ENCODE measurements around the gene PAK5. TPM values are rescaled to one million over a fixed set of nuclear protein-coding genes. Genes with fewer than 3 reads are reported as not detected.
A peak's percentile ranks its signal among the peaks of the same experiment; 100 is the strongest.

PAK5 gene
- total RNA-seq, 1 experiment from 2014 or later: not detected

DNA sequence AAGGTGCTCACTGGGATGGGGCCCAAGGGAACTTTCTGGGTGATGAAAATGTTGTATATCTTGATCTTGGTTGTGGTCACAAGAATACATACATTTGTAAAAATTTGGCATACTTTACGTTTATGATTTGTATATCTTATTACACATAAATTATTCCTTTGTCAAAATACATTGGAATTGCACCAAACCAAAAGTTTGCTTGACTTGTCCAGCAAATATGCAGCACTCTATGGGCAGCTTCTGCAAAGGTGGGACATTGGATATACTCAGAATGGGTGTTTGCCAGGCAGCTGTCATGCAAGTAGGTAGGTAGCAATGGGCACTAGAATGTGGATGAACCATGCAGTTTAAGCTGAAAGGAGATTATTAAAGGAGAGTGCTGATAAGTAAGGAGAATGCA is 246.5 kb downstream of the PAK5 start:
- DNase-seq: no peak
- H2AFZ ChIP-seq: no peak overlapping the region
- no TSS peak for BruUV-seq (replicated peaks)
- H3K27ac ChIP-seq: no peak overlapping the region
- H3K9me3 ChIP-seq (ENCODE audit: insufficient read depth, low read depth): no peaks in the 10 kb centered on the region
- no peaks in the 10 kb centered on the region for H3K9me2 ChIP-seq (ENCODE audit: insufficient read depth)
- POLR2A ChIA-PET (ENCODE audit: unreplicated experiment): no interaction called here
- intact Hi-C loops (cut with micrococcal nuclease; ENCODE audit: unreplicated experiment): no loop called here
- H3K4me3 ChIP-seq: no peak overlapping the region
- no peaks in the 10 kb centered on the region for H4K20me1 ChIP-seq (ENCODE audit: insufficient read depth)
- H3K36me3 ChIP-seq (ENCODE audit: low read depth): no peaks in the 10 kb centered on the region
- H3K4me2 ChIP-seq: no peak overlapping the region
- H3K4me1 ChIP-seq (replicated peaks; ENCODE audit: insufficient read depth): peaks cover 24% of the 10 kb centered on the region
- CTCF ChIA-PET: no interaction called here
- no peaks in the 10 kb centered on the region for H3K79me2 ChIP-seq (ENCODE audit: low read depth)
- H3K27me3 ChIP-seq (ENCODE audit: insufficient read depth, low read depth): no peaks in the 10 kb centered on the region
- no peaks in the 10 kb centered on the region; the same call in none of the 2 replicates for H3F3A ChIP-seq (ENCODE audit: insufficient read depth, low read depth)
- no peak for TF ChIP-seq EZH2 (IDR thresholded peaks at IDR 0.05; ENCODE audit: low read depth)
- TF ChIP-seq, protein P1, sequence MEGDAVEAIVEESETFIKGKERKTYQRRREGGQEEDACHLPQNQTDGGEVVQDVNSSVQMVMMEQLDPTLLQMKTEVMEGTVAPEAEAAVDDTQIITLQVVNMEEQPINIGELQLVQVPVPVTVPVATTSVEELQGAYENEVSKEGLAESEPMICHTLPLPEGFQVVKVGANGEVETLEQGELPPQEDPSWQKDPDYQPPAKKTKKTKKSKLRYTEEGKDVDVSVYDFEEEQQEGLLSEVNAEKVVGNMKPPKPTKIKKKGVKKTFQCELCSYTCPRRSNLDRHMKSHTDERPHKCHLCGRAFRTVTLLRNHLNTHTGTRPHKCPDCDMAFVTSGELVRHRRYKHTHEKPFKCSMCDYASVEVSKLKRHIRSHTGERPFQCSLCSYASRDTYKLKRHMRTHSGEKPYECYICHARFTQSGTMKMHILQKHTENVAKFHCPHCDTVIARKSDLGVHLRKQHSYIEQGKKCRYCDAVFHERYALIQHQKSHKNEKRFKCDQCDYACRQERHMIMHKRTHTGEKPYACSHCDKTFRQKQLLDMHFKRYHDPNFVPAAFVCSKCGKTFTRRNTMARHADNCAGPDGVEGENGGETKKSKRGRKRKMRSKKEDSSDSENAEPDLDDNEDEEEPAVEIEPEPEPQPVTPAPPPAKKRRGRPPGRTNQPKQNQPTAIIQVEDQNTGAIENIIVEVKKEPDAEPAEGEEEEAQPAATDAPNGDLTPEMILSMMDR (conservative IDR thresholded peaks at IDR 0.05): no peak

- Histone ChIP-seq H3K79me2 (ENCODE audit: low read depth) (no peaks in the 10 kb centered on the region), H3K4me3 (no peak overlapping the region), H3K9me2 (ENCODE audit: insufficient read depth) (no peaks in the 10 kb centered on the region), H3K36me3 (ENCODE audit: low read depth) (no peaks in the 10 kb centered on the region), H3K27me3 (ENCODE audit: insufficient read depth, low read depth) (no peaks in the 10 kb centered on the region), H2AFZ (no peak overlapping the region), H4K20me1 (ENCODE audit: insufficient read depth) (no peaks in the 10 kb centered on the region), H3F3A (ENCODE audit: insufficient read depth, low read depth) (no peaks in the 10 kb centered on the region; the same call in none of the 2 replicates), H3K9me3 (ENCODE audit: insufficient read depth, low read depth) (no peaks in the 10 kb centered on the region), H3K4me2 (no peak overlapping the region), H3K27ac (no peak overlapping the region), H3K4me1 (replicated peaks; ENCODE audit: insufficient read depth) (peaks cover 24% of the 10 kb centered on the region)
- no TSS peak for BruUV-seq (replicated peaks)
- ChIA-PET CTCF (no interaction called here), POLR2A (ENCODE audit: unreplicated experiment) (no interaction called here)
- TF ChIP-seq, protein P1 (conservative IDR thresholded peaks at IDR 0.05): no peak
- no peak for TF ChIP-seq EZH2 (IDR thresholded peaks at IDR 0.05; ENCODE audit: low read depth)
- intact Hi-C loops (cut with micrococcal nuclease; ENCODE audit: unreplicated experiment): no loop called here
- DNase-seq: no peak
Measured at GRCh38 chr20:9591080-9591479, 247.8 kb downstream of the PAK5 start.

GRCh38 chr20:9590189-9590588 is 248.7 kb downstream of the PAK5 start:
- peak in 1 of 2 experiments; percentile 49 for DNase-seq
- no peak overlapping the region for H3K4me3 ChIP-seq
- H3K79me2 ChIP-seq (ENCODE audit: low read depth): no peaks in the 10 kb centered on the region
- H3K9me2 ChIP-seq (ENCODE audit: insufficient read depth): no peaks in the 10 kb centered on the region
- CTCF ChIA-PET: no interaction called here
- H3K36me3 ChIP-seq (ENCODE audit: low read depth): no peaks in the 10 kb centered on the region
- H3F3A ChIP-seq (ENCODE audit: insufficient read depth, low read depth): no peaks in the 10 kb centered on the region; the same call in none of the 2 replicates
- H3K27ac ChIP-seq: no peak overlapping the region
- no TSS peak for BruUV-seq (replicated peaks)
- no peaks in the 10 kb centered on the region for H3K9me3 ChIP-seq (ENCODE audit: insufficient read depth, low read depth)
- H3K4me2 ChIP-seq: peak overlapping the region; percentile 41
- POLR2A ChIA-PET (ENCODE audit: unreplicated experiment): no interaction called here
- TF ChIP-seq EZH2 (IDR thresholded peaks at IDR 0.05; ENCODE audit: low read depth): no peak
- TF ChIP-seq, protein P1 (conservative IDR thresholded peaks at IDR 0.05): no peak
- no peaks in the 10 kb centered on the region for H3K27me3 ChIP-seq (ENCODE audit: insufficient read depth, low read depth)
- no peak overlapping the region for H2AFZ ChIP-seq
- no peaks in the 10 kb centered on the region for H4K20me1 ChIP-seq (ENCODE audit: insufficient read depth)
- intact Hi-C loops (cut with micrococcal nuclease; ENCODE audit: unreplicated experiment): no loop called here
- peaks cover 24% of the 10 kb centered on the region for H3K4me1 ChIP-seq (replicated peaks; ENCODE audit: insufficient read depth)

Data from PC-9 (cell line).